GM18909 (cell line): ENCODE measurements around the gene SLC16A10.

Source experiments
- ATAC-seq: cut with Tn5 transposase; IDR thresholded peaks from one replicate; pipeline ENCODE4 v1.9.1; 2021; ENCODE audit warnings: mild to moderate bottlenecking; ENCODE audit not compliant: unreplicated experiment, poor library complexity

The SLC16A10 gene

DNA sequence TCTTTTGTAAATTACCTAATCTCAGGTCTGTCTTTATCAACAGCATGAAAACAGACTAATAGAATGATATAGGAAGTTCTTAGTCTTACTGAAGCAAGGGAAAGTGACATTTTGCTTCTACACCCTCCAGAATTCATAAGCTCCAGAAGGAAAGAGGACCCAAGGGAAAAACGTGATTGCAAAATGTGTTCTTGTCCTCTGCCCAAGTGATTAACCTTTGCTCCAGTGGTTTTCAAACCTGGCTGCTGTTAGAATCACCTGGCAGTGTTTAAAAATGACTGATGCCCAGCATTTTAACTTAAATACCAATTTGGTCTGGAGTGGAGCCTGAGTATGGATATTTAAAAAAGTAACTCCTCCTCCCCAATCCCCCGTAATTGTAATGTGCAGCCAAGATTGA lies 191.4 kb downstream of the SLC16A10 start:
- ATAC-seq, result no peak

DNA sequence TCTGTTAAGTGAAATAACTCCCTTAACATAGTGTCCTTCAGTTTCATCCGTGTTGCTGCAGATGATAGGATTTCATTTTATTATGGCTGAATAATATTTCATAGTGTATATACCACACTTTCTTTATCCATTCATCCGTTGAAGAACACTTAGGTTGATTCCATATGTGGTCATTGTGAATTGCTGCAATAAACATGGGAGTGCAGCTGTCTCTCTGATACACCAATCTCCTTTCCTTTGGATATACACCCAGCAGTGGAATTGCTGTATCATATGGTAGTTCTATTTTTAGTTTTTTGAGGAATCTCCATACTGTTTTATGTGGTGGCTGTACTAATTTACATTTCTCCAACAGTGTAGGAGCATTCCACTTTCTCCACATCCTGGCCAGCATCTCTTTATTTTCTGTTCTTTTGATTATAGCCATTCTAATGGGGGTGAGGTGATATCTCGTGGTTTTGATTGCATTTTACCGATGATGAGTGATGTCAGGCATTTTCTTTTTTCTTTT lies 193.2 kb downstream of the SLC16A10 start:
- no peak for ATAC-seq
